MM.1S (cell line): Measurements from ENCODE around the gene CSRP3.

Source experiments
- DNase-seq: peaks from one replicate; pipeline ENCODE4 v3.0.0-alpha.2; 2015
- H2AFZ ChIP-seq: fragments of 300-600 bp; sonication (generic); 2 replicates; pipeline ENCODE4 v1.6.0; 2016; ENCODE audit warnings: antibody characterized with exemption, low read length
- H3F3A ChIP-seq: fragments of 300-600 bp; sonication (generic); 2 replicates; pipeline ENCODE4 v1.6.1; 2016; ENCODE audit warnings: mild to moderate bottlenecking, antibody characterized with exemption, low read length, moderate library complexity, mixed read lengths; ENCODE audit not compliant: insufficient read depth
- H3K27ac ChIP-seq: fragments of 300-600 bp; sonication (generic); 2 replicates; pipeline ENCODE4 v1.5.1; 2016; ENCODE audit warnings: mild to moderate bottlenecking, low read length
- H3K27me3 ChIP-seq: fragments of 300-600 bp; sonication (generic); replicated peaks from 2 replicates; pipeline ENCODE4 v1.6.0; 2016; ENCODE audit warnings: low read length; ENCODE audit not compliant: insufficient read depth
- H3K36me3 ChIP-seq: fragments of 300-600 bp; sonication (generic); replicated peaks from 2 replicates; pipeline ENCODE4 v1.6.1; 2016; ENCODE audit warnings: mild to moderate bottlenecking, low read length, mixed read lengths; ENCODE audit not compliant: insufficient read depth
- H3K4me1 ChIP-seq: fragments of 300-600 bp; sonication (generic); 2 replicates; pipeline ENCODE4 v1.6.1; 2016; ENCODE audit warnings: low read length, mixed read lengths
- H3K4me2 ChIP-seq: fragments of 300-600 bp; sonication (generic); 2 replicates; pipeline ENCODE4 v1.6.0; 2016; ENCODE audit warnings: low read depth, low read length
- H3K4me3 ChIP-seq: fragments of 300-600 bp; sonication (generic); 2 replicates; pipeline ENCODE4 v1.5.1; 2016; ENCODE audit warnings: low read length, mixed read lengths
- H3K79me2 ChIP-seq: fragments of 300-600 bp; sonication (generic); 2 replicates; pipeline ENCODE4 v1.6.1; 2016; ENCODE audit warnings: mixed run types, low read length, mixed read lengths
- H3K9ac ChIP-seq: fragments of 300-600 bp; sonication (generic); 2 replicates; pipeline ENCODE4 v1.6.1; 2016; ENCODE audit warnings: low read length, mixed read lengths
- H3K9me2 ChIP-seq: fragments of 300-600 bp; sonication (generic); replicated peaks from 2 replicates; pipeline ENCODE4 v1.6.1; 2016; ENCODE audit warnings: mild to moderate bottlenecking, low read length, mixed read lengths; ENCODE audit not compliant: insufficient read depth
- H3K9me3 ChIP-seq: fragments of 300-600 bp; sonication (generic); replicated peaks from 2 replicates; pipeline ENCODE4 v1.6.1; 2016; ENCODE audit warnings: mild to moderate bottlenecking, low read length, mixed read lengths; ENCODE audit not compliant: insufficient read depth
- H4K20me1 ChIP-seq: fragments of 300-600 bp; sonication (generic); 2 replicates; pipeline ENCODE4 v1.6.1; 2016; ENCODE audit warnings: mild to moderate bottlenecking, low read length, moderate library complexity, mixed read lengths; ENCODE audit not compliant: insufficient read depth
- EZH2 ChIP-seq: fragments of 300-600 bp; sonication (generic); optimal IDR thresholded peaks from 2 replicates; pipeline ENCODE3; 2017; ENCODE audit warnings: low read depth, mild to moderate bottlenecking, antibody characterized with exemption, low read length, mixed read lengths
- EZH2phosphoT487 ChIP-seq: fragments of 300-600 bp; sonication (generic); IDR thresholded peaks from 2 replicates; pipeline ENCODE4 v1.6.1; 2018; ENCODE audit warnings: antibody characterized with exemption, low read length
- TF ChIP-seq, protein P1 (sequence below): fragments of 300-600 bp; sonication (generic); IDR thresholded peaks from 2 replicates; pipeline ENCODE4 v1.5.1; 2016; ENCODE audit warnings: antibody characterized with exemption, low read length, mixed read lengths

Gene CSRP3

DNA sequence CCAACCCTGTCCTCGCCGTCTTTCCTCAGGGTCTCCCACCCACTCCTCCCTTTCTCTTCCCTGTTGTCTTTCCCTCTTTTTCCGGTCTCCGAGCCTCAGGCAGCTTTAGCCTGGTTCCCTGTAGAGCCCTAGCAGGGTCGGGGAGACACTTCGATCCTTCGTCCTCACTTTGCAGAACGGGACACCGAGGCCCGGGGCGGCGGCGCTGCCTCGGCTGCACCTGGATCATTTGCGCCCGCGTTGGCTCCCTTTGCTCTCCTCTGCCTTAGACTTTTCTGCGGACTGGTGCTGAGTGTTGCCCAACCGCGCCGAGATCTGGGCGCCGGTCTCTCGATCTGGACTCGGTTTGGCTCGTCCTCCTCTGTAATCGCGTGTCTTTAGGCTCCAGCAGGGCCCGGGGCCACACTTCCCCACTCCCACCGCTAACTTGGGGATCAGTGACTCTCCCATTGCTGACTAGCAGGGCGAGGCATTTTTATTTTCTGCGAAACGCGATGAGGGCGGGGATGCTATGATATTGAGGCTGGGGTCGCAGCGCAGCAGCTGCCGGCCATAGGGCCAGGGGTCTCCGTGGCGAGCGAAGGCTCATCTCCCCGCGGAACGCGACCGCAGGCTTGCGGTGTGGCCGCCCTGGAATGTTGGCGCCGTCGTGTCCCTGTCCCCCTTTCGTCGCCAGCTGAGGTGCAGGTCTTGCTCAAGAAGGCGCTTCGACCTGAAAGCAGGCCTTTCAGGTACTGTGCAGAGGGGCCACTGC is 40.6 kb upstream of the CSRP3 start:
- Histone ChIP-seq H3K27me3 (no peaks in the 10 kb centered on the region), H2AFZ (peak overlapping the region; percentile 87), H3K9me2 (no peaks in the 10 kb centered on the region), H3K27ac (no peak overlapping the region), H3K9ac (peak overlapping the region; percentile 93; the same call in 1 of the 2 replicates), H3K4me1 (peaks cover 30% of the 10 kb centered on the region), H4K20me1 (no peaks in the 10 kb centered on the region), H3K4me2 (peak overlapping the region; percentile 82), H3K36me3 (peaks cover 5% of the 10 kb centered on the region; the same call in 1 of the 2 replicates), H3K79me2 (peaks cover 30% of the 10 kb centered on the region), H3F3A (peaks cover 16% of the 10 kb centered on the region; the same call in 1 of the 2 replicates), H3K9me3 (no peaks in the 10 kb centered on the region), H3K4me3 (peak overlapping the region; percentile 98)
- TF ChIP-seq EZH2, result no peak
- TF ChIP-seq, protein P1, sequence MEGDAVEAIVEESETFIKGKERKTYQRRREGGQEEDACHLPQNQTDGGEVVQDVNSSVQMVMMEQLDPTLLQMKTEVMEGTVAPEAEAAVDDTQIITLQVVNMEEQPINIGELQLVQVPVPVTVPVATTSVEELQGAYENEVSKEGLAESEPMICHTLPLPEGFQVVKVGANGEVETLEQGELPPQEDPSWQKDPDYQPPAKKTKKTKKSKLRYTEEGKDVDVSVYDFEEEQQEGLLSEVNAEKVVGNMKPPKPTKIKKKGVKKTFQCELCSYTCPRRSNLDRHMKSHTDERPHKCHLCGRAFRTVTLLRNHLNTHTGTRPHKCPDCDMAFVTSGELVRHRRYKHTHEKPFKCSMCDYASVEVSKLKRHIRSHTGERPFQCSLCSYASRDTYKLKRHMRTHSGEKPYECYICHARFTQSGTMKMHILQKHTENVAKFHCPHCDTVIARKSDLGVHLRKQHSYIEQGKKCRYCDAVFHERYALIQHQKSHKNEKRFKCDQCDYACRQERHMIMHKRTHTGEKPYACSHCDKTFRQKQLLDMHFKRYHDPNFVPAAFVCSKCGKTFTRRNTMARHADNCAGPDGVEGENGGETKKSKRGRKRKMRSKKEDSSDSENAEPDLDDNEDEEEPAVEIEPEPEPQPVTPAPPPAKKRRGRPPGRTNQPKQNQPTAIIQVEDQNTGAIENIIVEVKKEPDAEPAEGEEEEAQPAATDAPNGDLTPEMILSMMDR, result no peak
- TF ChIP-seq EZH2phosphoT487, result no peak
- no peak for DNase-seq

DNA sequence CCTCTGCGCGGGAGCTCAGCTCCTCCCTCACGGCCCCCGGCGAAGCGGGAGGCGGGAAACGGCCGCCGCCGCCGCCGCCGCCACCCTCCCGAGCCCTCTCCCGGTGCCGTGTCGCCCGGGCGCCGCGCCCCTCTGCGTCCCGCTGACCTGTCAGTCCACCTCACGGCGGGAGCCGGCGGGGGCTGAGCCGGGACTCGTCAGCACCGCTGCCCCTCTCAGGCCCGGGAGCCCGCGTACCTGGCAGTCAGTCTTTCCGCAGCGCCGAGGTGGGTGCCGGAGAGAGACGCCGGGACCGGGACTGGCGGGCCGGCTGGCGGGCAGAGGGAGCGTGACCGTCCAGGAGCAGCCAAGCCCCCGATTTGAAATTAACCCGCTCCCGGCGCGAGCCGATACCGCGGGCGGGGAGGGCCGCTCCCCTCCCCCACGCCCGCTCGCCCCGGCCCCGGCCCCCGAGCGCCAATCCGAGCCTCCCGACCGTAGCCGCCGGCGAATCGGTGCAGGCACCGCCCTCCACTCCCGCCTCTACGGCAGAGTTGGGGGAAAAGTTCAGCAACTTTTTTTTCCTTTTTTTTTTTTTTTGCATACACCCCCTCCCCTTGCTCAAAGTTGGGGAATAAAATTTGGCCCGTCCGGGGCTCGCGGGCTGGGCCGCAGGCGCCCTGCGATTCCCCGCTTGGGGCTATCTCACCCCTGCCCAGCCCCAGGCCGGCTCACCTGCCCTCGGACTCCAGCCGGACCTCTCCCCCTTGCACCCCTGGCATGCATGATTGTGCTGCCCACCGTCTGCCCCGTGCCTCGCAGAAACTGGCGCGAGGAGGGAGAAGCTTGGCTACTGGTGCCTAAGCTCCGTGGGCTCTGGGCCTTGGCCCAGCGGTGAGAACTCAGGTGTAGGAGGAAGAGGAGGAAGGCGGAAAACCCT is 39.7 kb upstream of the CSRP3 start:
- Histone ChIP-seq H3K4me2 (peak overlapping the region; percentile 82), H2AFZ (peak overlapping the region; percentile 87), H3K27ac (peak overlapping the region; percentile 60; the same call in 1 of the 2 replicates), H4K20me1 (no peaks in the 10 kb centered on the region), H3K4me3 (peak overlapping the region; percentile 98), H3K4me1 (peaks cover 30% of the 10 kb centered on the region), H3K36me3 (peaks cover 13% of the 10 kb centered on the region; the same call in 1 of the 2 replicates), H3K27me3 (no peaks in the 10 kb centered on the region), H3F3A (peaks cover 16% of the 10 kb centered on the region; the same call in 1 of the 2 replicates), H3K9ac (peak overlapping the region; percentile 93), H3K9me3 (no peaks in the 10 kb centered on the region), H3K9me2 (no peaks in the 10 kb centered on the region), H3K79me2 (peaks cover 34% of the 10 kb centered on the region)
- DNase-seq, result peak; percentile 69
- TF ChIP-seq EZH2phosphoT487, result no peak
- TF ChIP-seq, protein P1, result no peak
- no peak for TF ChIP-seq EZH2

DNA sequence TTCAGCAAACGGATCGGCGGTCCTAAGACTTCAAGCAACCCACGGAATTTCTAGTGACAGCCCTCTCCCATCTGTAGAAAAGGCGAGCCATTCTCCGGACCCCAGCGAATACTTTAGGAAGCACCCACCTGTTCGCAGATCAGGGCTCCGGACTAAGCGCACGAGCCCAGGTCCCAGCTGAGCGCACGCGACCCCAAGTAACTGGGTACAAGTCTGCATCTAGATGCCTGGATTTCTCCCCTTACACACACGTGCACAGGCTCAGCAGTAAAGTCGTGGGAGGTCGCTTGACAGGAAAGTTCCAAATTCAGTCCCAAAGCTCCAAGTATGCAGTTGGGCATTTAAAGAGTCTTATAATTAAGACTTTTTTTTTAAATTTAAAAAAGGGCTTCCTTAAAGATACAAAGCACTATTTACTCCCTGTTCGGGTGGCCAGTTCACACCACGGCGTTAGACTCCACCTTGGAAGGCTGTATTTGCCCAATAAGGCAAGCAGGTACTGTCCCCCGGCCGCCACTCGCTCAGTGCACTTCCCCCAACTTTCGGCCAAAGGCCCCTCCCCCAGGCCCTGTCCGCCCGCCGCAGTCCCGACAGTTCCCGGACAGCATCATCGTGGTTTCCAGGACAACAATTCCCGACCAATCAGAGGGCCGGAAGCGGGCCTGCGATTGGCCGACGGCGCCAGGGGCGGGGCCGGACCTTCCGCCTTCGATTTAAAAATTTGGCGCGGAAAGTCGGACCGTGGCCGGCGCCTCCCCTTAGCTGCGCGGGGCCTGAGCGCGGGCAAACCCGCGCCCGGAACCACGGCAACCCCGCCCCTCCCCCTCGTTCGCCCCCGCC is 38.9 kb upstream of the CSRP3 start, which contains the start of gene E2F8:
Gene E2F8, minus strand, starts transcription at position 526 of the 840 bp plus-strand sequence. CDS start 824 bp downstream, outside the sequence.
- Histone ChIP-seq H3F3A (peaks cover 16% of the 10 kb centered on the region; the same call in 1 of the 2 replicates), H3K4me3 (peak within 1 kb of the TSS; percentile 98), H3K9ac (peak within 1 kb of the TSS; percentile 93), H3K36me3 (peaks cover 15% of the 10 kb centered on the region; the same call in 1 of the 2 replicates), H3K9me3 (no peaks in the 10 kb centered on the region), H3K9me2 (no peaks in the 10 kb centered on the region), H3K79me2 (peaks cover 34% of the 10 kb centered on the region), H3K27ac (peak within 1 kb of the TSS; percentile 60; the same call in 1 of the 2 replicates), H2AFZ (peak within 1 kb of the TSS; percentile 87), H3K4me2 (peak within 1 kb of the TSS; percentile 82), H4K20me1 (no peaks in the 10 kb centered on the region), H3K27me3 (no peaks in the 10 kb centered on the region), H3K4me1 (peaks cover 30% of the 10 kb centered on the region)
- DNase-seq, result peak; percentile 97
- TF ChIP-seq EZH2phosphoT487 (no peak), EZH2 (no peak)
- TF ChIP-seq, protein P1, result no peak
